NCI-H1417 treated with DMSO at 0.1 percent for 48 hours (cell line): ENCODE data around the gene EHD4.

Experiments
- DNase-seq: peaks from one replicate; lab custom pipeline; 2025; lab: John Stamatoyannopoulos, UW

The EHD4 gene

DNA sequence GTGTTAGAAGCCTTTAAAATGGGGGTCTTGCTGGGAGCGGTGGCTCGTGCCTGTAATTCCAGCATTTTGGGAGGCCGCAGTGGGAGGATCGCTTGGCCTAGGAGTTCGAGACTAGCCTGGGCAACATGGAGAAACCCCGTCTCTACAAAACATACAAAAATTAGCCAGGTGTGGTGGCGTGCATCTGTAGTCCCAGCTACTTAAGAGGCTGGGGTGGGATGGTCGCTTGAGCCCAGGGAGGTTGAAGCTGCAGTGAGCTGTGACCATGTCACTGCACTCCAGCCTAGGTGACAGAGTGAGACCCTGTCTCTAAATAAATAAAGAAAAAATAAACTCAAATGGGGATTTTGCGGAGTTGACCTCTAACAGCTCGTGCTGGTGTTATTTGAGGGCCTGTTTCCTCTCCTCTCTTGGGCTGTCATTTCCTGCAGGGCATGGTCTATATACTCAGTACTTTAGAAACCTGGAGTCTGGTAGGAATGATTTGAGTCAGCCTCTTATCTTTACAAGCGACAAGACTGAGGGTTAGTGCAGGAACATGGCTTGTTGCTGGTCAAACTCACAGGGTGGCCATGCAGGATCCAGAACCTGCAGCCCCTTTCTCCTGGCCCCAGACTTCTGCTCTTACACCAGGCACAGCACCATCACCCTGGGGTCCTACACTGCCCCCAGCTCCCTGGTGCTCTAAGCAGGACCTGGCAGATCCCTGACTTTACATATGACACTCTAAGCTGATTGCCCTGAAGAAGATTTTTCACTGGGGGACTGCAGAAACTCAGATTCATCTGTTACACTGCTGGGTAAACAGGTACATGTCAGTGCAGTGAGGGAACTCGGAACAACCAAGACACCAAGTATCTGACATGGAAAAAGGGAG lies 15.1 kb downstream of the EHD4 start:
- no peak for DNase-seq

DNA sequence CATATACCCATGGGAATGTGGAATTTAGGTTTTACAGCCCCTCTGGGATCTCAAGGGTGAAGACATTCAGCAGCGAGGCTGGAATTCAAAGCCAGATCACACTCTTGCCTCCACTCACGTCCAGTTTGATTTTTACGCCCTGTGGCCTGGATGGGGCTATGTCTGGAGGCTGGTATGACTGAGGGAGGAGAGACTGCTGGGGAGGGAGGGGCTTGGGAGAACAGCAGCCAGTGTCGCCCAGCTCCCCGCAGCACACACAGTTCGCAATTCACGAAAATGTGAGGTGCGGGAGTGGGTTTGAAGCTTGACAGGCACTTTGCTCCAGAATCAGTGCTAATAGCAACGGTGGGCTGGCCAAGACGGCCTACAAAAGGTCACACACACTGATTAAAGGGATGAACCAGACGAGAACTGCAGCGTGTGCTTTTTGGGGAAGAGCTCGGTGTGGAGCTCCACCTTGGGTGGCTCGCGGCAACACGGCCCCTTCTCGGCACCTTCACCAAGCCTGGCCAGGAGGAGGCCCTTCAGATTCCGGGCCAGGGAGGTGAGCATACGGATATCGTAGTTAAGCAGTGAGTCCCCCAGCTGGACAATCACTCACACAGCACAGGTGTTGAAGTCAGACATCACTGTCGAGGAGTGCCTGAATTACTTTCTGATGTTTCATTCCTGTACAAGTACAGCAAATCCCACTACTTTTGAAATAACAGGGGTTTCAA lies 16.4 kb downstream of the EHD4 start:
- DNase-seq = no peak

DNA sequence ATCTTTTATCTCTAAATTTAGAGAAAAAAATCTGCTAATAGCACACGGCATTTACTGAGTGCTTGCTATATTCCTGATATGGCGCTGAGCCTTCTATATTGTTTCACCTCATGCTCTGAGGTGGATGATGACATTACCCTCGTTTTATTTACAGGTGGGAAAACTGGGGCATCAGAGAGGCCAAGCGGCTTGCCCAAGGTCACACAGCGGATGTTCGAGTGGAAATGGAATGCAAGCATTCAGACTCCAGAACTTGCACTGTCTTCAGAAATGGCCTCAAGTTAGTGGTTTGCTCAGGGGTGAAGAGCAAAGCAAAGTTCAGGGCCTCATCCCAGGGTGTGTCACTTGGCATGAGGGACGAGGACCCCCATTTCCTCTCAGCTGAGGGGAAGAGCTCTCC lies 17.3 kb downstream of the EHD4 start:
- DNase-seq = no peak

DNA sequence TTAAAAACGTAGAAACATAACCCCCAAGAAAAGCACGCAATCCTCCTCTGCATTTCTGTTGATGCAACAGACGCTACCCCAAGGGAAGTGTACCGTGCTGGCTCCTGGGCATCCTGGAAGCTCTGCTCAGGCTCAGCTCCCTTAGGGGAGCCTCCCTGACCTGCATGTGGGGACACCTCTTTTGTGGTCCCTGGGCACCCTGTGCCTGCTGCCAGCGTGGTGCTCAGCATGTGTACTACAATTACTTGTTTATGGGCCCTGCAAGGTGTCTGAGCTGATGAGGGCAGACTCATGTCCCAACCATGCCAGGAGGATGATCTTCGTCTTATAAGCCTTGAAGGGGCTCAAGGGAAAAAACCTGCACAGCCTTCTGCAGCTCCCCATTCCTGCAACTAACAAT lies 18.3 kb downstream of the EHD4 start:
- DNase-seq = no peak

DNA sequence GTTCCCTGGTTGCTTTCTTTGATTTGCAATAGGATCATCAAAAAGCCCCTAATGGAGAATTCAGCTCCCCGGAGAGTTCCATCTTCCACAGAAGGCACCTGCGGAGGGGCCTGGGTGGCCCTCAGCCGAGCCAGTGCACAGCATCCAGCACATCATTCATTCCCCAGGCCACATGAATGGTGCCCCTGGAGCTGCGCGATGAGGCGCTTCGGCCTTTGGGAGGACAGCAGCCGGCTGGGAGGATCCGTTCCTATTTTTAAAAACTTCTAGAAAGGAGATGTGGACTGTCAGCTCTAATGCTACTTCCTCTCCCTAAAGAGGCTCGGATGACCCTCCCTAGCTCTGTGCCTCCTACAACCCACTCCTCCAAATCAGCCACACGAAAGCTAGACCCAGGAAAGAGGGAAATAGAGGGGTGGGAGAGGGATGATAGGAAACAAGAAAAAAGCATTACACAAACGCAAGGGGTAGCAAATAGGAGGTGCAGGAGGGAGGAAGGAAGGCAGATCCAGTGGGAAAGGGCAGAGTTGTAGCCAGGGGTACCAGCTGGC lies 20.3 kb downstream of the EHD4 start:
- DNase-seq = no peak

DNA sequence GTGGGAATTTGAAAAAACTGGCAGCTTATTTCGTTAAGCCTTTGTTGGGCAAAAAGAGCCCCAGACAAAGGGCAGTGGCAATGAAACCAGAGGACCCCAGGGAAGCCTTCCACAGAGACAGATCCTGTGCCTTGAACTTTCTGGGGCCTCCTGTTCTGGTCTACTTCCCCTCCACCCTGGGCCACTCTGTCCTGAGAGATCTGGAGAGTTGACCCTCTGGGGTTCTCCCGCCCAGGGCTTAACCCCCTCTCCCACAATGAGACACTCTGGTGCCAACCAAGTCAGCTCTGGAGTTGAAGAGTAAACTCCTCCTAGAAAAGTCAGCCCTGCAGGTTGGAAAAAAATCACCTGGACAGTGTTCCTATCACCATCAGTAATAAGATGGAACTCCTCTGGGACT lies 20.8 kb downstream of the EHD4 start:
- DNase-seq = no peak

DNA sequence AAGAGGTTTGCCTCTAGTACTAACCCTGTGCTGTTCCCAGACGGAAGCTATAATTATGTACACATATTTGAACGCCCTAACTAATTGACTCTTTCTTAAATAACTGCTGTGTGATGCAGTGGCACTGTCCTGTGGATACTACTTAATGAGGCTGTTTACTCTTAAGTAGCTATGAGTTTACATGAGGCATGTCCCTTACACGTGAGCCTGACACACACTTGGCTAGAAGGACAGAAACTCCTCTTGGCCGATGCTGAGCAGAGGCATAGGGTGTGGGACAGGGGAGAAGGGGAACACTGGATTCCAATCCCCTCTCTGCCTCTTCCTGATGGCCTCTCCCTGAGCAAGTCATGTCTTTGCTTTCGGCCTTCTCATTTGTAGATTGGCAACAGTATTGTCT lies 21.9 kb downstream of the EHD4 start:
- DNase-seq = no peak

DNA sequence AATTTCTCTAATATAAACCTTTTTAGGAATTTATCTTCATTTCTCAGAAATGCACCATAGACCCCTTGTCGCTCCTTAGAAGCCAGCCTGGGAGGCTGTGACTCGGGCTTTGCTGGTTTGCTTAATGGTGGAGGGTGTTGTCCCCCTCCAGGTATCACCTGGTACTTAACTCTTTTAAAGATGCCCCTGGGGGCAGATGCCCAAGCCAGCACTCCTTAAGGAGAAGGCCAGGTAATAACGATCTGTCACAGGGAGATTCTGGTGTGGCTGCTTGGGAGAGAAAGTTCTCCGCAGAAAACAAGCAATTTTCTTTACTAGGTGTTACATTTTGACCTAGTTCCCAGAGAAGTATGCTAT lies 22.3 kb downstream of the EHD4 start:
- DNase-seq = no peak

DNA sequence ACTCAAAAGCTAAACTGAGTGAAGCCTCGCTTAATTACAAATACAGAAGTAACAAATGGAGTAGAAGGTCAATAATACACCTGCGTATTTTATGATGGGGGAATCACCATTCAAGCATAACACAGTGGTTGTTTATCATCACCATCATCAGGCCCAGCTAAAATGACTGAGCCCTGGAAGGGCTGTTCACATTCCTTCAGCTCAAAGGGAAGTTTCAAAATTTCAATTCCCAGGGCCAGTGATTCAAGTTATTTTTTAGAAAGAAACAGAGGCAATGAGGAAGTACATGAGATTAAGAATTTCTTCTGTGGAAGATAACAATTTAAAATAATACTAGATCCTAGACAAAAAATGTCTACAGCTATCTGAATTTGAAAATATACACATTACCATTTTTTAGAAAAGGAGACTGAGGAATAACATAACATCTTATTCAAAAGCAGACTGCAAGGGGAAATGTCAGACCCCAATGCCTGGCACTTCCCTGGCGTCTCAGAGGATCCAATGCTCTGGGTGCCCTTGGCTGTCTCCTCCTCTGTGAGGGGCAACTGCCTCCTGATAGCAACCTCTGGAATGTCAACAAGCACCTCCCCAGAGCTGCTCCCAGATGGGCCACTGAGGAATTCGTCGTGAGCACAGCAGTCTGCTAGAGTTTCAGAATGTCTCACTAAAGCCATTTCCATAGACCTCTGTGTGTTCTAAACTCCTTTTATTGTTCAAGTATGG lies 22.8 kb downstream of the EHD4 start:
- no peak for DNase-seq

DNA sequence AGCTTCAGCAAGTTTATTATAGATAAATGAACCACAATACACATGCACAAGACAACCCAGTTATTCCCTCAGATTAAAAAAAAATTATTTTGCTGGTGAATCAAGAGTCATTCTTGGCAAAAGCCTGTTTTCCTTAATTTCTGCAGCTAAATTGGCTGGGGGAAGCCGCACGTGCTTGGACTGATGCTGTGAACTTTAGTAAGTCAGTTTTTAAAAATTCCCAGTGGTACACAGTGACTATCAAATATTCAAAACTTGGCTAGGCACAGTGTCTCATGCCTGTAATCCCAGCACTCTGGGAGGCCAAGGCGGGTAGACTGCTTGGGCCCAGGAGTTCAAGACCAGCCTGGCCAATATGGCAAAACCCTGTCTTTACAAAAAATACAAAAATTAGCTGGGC lies 23.9 kb downstream of the EHD4 start:
- no peak for DNase-seq

DNA sequence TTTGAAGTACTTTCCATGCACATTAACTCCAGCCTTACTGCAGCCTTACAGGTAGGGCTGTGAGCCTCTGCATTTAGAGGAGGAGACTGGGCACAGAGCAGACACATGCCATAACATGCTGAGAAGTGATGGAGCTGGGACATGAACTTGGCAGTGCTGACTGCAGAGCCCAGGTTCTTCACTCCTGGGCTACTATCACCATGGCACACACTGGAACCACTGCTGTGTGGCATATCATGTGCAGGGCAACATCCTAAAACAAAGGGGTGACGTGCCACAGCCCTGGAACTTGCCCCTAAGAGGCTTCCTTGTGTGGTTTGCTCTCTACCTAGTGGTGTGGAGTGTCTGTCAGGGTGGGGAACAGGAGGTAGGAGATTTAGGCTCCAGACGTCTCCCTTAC lies 25.4 kb downstream of the EHD4 start:
- DNase-seq = no peak

DNA sequence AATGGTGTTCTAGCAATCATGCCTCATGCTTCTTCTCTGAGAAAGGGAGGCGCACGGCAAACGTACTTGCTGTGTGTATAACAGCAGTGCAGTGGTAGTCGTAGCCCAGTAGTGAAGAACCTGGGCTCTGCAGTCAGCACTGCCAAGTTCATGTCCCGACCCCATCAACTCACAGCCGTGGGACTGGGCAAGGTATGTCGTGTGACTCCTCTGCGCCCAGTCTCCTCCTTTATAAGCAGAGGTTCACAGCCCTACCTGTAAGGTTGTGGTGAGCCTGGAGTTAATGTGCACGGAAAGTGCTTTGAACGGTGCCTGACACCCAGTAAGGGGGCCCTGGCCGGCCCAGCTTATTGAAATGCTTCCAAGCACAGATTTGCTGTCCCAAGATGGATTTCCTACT lies 26.6 kb downstream of the EHD4 start:
- no peak for DNase-seq

DNA sequence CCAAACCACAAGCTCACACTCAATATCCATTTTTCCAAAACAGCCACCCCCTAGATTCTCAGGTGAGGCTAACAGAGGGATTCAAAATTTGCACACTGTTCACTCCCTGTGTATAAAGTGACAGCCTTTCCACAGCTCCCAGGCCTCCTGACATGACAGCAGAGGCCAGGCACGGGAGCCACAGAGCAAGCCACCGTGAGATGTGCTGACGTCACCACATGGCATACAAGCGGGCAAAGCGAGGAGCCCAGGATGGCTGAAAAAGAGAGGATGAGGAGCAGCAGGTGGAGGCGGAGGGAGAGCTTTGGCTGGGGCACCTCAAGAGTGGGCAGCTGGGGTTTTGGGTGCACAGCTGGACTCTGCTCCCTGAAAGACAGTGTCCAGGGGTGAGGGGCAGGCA lies 27.1 kb downstream of the EHD4 start:
- DNase-seq = no peak

DNA sequence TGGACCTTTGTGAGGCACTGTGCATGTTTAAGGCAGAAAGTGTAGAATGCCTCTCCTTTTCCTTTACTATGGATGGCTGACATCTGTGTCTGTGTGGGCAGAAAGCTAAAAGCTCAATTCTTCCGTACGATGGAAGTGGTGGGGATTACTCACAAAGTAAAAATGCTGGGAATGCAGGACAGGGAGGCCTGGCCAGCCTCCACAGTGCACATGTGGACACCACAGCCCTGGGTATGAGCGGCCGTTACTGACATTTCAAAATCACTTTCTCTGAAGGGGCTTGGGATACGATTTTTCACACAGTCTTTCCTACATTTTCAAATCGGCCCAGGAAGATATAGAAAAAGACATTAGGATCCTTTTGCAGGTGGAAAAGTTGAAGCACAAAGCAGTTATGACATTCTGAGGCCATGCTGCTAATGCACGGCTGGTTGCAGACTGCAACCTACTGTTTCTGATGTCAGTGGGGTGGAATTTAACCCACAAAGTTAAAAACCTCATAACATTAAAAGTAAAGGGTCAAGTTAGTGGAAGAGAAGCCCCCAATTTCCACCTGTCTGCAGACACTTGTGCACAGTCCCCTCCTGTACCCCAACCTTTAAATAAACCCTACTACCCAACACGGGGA lies 27.9 kb downstream of the EHD4 start:
- DNase-seq = no peak

DNA sequence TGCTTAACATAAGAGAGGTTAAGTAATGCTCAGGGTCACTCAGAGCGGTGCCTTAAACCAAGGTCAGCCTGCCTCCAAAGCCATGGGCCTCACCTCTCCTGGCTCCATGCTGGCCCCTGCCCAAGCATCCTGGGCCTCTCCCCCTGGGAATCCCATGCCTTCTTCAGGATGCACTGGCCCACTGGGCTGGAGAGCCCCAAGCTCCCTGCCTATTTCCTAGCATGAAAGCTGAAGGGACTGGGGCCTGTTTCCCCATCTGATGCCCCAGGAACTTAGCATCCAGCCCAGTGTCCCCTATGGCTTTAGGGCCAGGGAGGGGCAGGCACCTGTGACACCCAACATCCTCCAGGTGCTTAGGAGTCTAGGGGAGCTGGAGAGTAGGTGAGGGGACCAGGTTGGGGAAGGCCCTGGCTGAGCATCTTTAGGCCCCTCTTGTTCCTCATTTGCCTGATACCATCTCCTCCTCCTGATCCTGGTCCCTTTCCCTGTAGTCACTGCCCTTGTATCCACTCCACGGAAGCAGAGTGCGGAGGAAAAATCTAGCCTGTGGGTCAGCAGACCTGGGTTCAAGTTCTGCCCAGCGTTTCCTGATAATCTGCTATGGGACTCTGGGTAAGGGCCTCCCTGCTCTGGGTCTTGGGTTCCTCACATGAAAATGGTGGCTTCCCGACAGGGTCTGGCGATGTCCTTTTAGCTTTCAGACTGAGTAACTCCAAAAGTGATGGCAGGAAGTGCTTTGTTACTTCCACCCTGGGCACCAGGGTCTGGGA lies 28.6 kb downstream of the EHD4 start:
- DNase-seq = no peak

DNA sequence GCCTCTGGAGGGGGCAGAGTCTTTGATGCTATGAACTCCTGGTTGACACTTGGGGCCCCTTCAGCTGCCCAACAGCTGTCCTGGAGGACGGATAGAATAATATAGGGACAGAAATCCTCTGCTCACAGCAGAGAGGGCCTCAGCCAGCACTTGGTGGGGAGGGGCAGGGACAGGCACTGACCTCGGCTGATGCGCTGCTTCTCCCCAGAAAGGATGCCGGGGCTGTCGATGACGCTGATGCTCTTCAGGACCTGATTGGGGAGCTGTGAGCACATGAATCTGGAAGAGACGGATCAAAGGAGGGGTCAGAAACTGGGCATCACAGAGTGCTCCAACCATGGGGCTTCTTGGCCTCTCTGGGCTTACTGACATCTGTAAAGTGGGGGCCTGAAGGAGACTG lies 29.5 kb downstream of the EHD4 start:
- DNase-seq = no peak

DNA sequence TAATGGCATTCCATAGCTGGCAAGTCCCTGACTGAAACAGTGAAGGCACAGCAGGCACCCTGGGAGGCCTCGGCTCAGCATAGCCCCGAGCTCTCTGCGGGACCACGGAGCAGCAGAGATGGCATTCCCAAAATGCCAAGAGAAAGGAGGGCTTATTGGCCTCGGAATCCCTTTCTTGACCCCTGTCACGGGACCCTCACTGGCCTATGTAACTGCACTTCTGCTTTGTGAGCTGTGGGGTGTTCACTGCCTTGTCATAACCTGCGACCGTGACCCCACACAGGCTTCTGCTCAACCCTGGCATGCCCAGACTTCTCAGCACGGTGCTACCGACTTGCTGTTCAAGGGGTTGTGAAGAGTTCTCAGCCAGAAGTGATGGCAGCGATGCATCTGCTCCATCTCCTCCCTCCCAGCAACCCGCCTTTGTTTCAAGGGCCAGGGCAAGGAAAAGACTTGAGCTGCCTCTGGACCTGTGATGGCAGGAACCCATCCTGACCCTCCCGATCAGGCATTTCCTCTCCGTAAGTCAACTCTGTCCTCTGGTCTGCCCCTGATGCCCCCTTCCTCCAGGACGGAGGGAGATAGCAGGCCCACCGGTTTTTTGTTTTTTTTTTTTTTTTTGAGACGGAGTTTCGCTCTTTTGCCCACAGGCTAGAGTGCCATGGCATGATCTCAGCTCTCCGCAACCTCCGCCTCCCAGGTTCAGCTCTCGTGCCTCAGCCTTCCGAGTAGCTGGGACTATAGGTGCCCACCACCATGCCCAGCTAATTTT lies 30.5 kb downstream of the EHD4 start:
- DNase-seq = no peak

DNA sequence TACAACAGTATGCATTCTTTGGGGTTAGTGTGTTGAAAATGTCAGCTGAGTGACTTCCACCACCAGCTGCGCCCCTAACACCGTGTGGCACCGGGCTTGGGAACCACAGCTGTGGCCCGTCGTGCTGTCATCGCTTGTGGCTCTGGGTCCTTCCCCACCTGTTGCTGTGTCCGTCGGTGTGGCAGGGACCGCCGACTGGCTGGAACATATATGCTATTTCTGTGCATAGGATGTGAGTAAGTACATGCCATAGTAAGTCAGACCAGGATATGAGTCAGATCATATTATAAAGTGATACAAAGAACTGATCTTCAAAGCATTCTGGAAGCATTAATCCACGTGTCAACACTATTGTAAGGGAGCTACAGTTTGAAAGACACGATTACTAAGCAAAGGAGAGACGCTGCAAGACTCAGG lies 31.9 kb downstream of the EHD4 start:
- no peak for DNase-seq

DNA sequence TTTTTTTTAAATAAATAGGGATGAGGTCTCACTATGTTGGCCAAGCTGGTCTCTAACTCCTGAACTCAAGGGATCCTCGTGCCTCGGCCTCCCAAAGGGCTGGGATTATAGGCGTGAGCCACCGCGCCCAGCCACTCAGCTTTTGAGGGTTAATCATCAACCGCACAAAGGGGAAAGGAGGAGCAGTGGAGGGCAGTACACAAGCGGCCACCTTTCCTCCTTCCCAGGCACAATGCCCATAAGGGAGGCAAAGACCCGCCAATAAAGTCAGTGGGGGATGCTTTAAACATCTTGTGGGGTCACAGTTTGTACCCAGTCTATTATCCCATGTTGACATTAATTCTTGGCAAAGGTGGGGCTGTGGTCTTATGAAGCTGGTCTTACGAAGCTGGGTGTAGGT lies 32.4 kb downstream of the EHD4 start:
- no peak for DNase-seq

DNA sequence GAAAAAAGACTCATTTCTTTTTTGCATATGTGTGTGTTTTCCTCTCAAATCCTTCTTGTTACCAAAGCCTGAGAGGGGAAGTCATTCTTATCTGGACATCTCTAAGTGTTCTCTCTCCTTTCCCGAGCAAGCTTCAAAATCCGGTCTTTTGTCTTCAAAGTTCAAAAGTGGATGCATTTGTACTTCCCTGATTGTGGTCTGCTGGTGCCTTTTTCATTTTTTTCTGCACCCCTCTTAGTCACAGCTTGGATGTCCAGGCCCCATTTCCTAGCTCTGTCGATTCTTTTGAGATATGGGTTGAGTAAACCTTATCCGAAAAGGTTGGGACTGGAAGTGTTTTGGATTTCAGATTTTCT lies 34.8 kb downstream of the EHD4 start:
- no peak for DNase-seq
